ENCODE results near the gene TKTL1.

- no peak for TF ChIP-seq CTCF (IDR thresholded peaks at IDR 0.05)
- TF ChIP-seq POLR2A (IDR thresholded peaks at IDR 0.05) = peak; percentile 90
- TF ChIP-seq EP300 (IDR thresholded peaks at IDR 0.05; ENCODE audit: low read depth) = no peak
These were observed 75.6 kb downstream of the TKTL1 start for GRCh38 chrX:154371017-154371788.

Data from transverse colon (tissue), 3 donors.